A673 (cell line): ENCODE data around the gene USF2. TPM values are rescaled to one million over a fixed set of nuclear protein-coding genes. Genes with fewer than 3 reads are reported as not detected.
A peak's percentile ranks its signal among the peaks of the same experiment; 100 is the strongest.

Experiments
- BruUV-seq: library from RNA; stranded (reverse); fragments of 400-500 nt; replicated peaks from 2 replicates; lab custom pipeline; 2021; lab: Mats Ljungman, UMichigan
- CTCF ChIA-PET: fragments of 300-600 bp; sonication (Branson Sonifier 250); formaldehyde crosslinking; loops from one replicate; lab custom pipeline; 2022; ENCODE audit warnings: antibody characterized with exemption; lab: Charles Lee
- POLR2A ChIA-PET: fragments of 300-600 bp; sonication (Branson Sonifier 250); formaldehyde crosslinking; loops from one replicate; lab custom pipeline; 2022; ENCODE audit warnings: antibody characterized with exemption; ENCODE audit not compliant: low non-redundant PET; lab: Charles Lee
- DNase-seq: peaks from one replicate; pipeline ENCODE4 v3.0.0-alpha.2; 2015; ENCODE audit warnings: low spot score
- H3K27ac ChIP-seq: fragments of 200-600 bp; sonication (generic); 2 replicates; pipeline ENCODE4 v1.5.1; 2016; ENCODE audit warnings: mixed run types, low read depth, mild to moderate bottlenecking, mixed read lengths, antibody characterized with exemption, low read length; ENCODE audit not compliant: poor library complexity, severe bottlenecking
- H3K27me3 ChIP-seq: fragments of 200-600 bp; sonication (generic); replicated peaks from 2 replicates; pipeline ENCODE4 v1.6.1; 2017; ENCODE audit warnings: mixed run types, low read depth, mild to moderate bottlenecking, mixed read lengths, antibody characterized with exemption, low read length; ENCODE audit not compliant: insufficient read depth, poor library complexity
- H3K36me3 ChIP-seq: fragments of 200-600 bp; sonication (generic); 2 replicates; pipeline ENCODE4 v1.6.1; 2016; ENCODE audit warnings: mixed run types, mild to moderate bottlenecking, mixed read lengths, antibody characterized with exemption, low read length; ENCODE audit not compliant: insufficient read depth, poor library complexity, severe bottlenecking
- H3K4me1 ChIP-seq: fragments of 200-600 bp; sonication (generic); 2 replicates; pipeline ENCODE4 v1.6.1; 2017; ENCODE audit warnings: mixed run types, mild to moderate bottlenecking, mixed read lengths, antibody characterized with exemption, low read length; ENCODE audit not compliant: insufficient read depth, poor library complexity, severe bottlenecking
- H3K4me3 ChIP-seq: fragments of 200-600 bp; sonication (generic); 2 replicates; pipeline ENCODE4 v1.5.1; 2016; ENCODE audit warnings: low read depth, mixed run types, mild to moderate bottlenecking, mixed read lengths, low read length; ENCODE audit not compliant: poor library complexity, severe bottlenecking
- H3K9me3 ChIP-seq: fragments of 200-600 bp; sonication (generic); 2 replicates; pipeline ENCODE4 v1.6.1; 2016; ENCODE audit warnings: mixed run types, low read depth, mild to moderate bottlenecking, mixed read lengths, antibody characterized with exemption, low read length; ENCODE audit not compliant: poor library complexity, severe bottlenecking
- EZH2 ChIP-seq: fragments of 200-600 bp; sonication (generic); IDR thresholded peaks from 2 replicates; pipeline ENCODE4 v1.6.1; 2017; ENCODE audit warnings: borderline replicate concordance, low read depth, mild to moderate bottlenecking, mixed read lengths, antibody characterized with exemption, low read length; ENCODE audit not compliant: poor library complexity, severe bottlenecking
- intact Hi-C: fragments of 100-400 bp; cut with micrococcal nuclease; formaldehyde crosslinking; loops from one replicate; pipeline ENCODE4 v1.10.0; 2022; ENCODE audit not compliant: unreplicated experiment
- total RNA-seq: library from RNA; stranded (reverse); gene quantifications from 2 replicates; pipeline ENCODE4 v1.2.3, GENCODE V29; 2021
- TF ChIP-seq, protein P1 (sequence below): fragments of 300-800, 200-600 bp; sonication (generic); conservative IDR thresholded peaks from 2 replicates; pipeline ENCODE4 v1.5.1; 2017; ENCODE audit warnings: low read depth, mild to moderate bottlenecking, antibody characterized with exemption, low read length, moderate library complexity, mixed read lengths

Gene USF2
- total RNA-seq, 1 experiment from 2014 or later = 82.0 TPM

GRCh38 chr19:35304036-35304435 is 35.3 kb downstream of the USF2 start:
- no TSS peak for BruUV-seq
- no peaks in the 10 kb centered on the region for H3K27me3 ChIP-seq
- ChIA-PET CTCF (no interaction called here), POLR2A (no interaction called here)
- no peak for DNase-seq
- no peaks in the 10 kb centered on the region for H3K36me3 ChIP-seq
- H3K9me3 ChIP-seq = no peaks in the 10 kb centered on the region
- H3K27ac ChIP-seq = no peak overlapping the region
- TF ChIP-seq, protein P1, sequence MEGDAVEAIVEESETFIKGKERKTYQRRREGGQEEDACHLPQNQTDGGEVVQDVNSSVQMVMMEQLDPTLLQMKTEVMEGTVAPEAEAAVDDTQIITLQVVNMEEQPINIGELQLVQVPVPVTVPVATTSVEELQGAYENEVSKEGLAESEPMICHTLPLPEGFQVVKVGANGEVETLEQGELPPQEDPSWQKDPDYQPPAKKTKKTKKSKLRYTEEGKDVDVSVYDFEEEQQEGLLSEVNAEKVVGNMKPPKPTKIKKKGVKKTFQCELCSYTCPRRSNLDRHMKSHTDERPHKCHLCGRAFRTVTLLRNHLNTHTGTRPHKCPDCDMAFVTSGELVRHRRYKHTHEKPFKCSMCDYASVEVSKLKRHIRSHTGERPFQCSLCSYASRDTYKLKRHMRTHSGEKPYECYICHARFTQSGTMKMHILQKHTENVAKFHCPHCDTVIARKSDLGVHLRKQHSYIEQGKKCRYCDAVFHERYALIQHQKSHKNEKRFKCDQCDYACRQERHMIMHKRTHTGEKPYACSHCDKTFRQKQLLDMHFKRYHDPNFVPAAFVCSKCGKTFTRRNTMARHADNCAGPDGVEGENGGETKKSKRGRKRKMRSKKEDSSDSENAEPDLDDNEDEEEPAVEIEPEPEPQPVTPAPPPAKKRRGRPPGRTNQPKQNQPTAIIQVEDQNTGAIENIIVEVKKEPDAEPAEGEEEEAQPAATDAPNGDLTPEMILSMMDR = no peak
- no peak for TF ChIP-seq EZH2
- intact Hi-C loops = no loop called here
- no peak overlapping the region for H3K4me3 ChIP-seq
- no peaks in the 10 kb centered on the region for H3K4me1 ChIP-seq

DNA sequence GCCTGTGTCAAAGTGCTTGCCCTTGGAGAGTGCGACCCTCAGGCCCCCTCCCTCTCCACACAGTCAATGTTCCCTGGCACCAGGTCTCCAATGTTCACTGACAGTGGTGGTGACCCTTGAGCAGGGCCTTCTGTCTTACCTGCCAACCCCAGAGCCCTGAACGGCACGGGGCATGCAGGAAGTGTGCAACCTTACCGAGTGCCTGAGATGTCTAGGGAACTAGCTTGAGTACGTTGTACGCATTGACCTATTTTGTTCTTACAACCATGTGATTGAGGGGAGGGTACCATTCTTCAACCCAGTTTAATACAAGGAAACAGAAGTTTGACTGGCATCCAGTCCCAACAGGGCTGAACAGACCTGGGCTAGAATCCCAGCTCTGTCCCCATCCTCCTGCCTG is 36.4 kb downstream of the USF2 start:
- BruUV-seq = no TSS peak
- Histone ChIP-seq H3K4me3 (no peak overlapping the region), H3K4me1 (no peaks in the 10 kb centered on the region), H3K27ac (no peak overlapping the region), H3K36me3 (no peaks in the 10 kb centered on the region), H3K9me3 (no peaks in the 10 kb centered on the region), H3K27me3 (no peaks in the 10 kb centered on the region)
- ChIA-PET POLR2A (no interaction called here), CTCF (no interaction called here)
- TF ChIP-seq, protein P1 = no peak
- TF ChIP-seq EZH2 = no peak
- intact Hi-C loops = no loop called here
- no peak for DNase-seq

- TF ChIP-seq, protein P1 = peak; percentile 55
- TF ChIP-seq EZH2 = no peak
- POLR2A ChIA-PET = no interaction called here
- Histone ChIP-seq H3K36me3 (no peaks in the 10 kb centered on the region), H3K27me3 (no peaks in the 10 kb centered on the region), H3K9me3 (no peaks in the 10 kb centered on the region), H3K4me3 (no peak overlapping the region), H3K27ac (no peak overlapping the region), H3K4me1 (no peaks in the 10 kb centered on the region)
- DNase-seq = peak; percentile 23
- no TSS peak for BruUV-seq
- CTCF ChIA-PET = no interaction called here
- intact Hi-C loops = no loop called here
Measured at GRCh38 chr19:35306473-35307246, 37.9 kb downstream of the USF2 start.
